ENCODE results near the gene CNTN3.

GRCh38 chr3:74633021-74633420, 18.6 kb upstream of the CNTN3 start:
- TF ChIP-seq POLR2AphosphoS5 (IDR thresholded peaks at IDR 0.05; ENCODE audit: low read depth, low read length) (no peak), POLR2A (IDR thresholded peaks at IDR 0.05; ENCODE audit: low read depth, low read length) (no peak), TAF1 (IDR thresholded peaks at IDR 0.05; ENCODE audit: borderline replicate concordance, low read depth, low read length) (no peak)

Measured in GM12892 (cell line).